Nephron progenitor cell (in vitro differentiated cells): Measurements from ENCODE around the gene GPX7.
A peak's percentile ranks its signal among the peaks of the same experiment; 100 is the strongest.

ENCODE experiments used
- DNase-seq: peaks from one replicate; pipeline ENCODE4 v3.0.0; 2021
- H3K27ac Mint-ChIP-seq: 2 replicates; pipeline ENCODE4 v1.8.0; 2021; ENCODE audit warnings: mild to moderate bottlenecking, moderate library complexity, mixed read lengths
- H3K27me3 Mint-ChIP-seq: 2 replicates; pipeline ENCODE4 v1.8.0; 2021; ENCODE audit warnings: mild to moderate bottlenecking, low read depth, mixed read lengths; ENCODE audit not compliant: poor library complexity
- H3K36me3 Mint-ChIP-seq: 2 replicates; pipeline ENCODE4 v1.8.0; 2021; ENCODE audit warnings: low read depth, mixed read lengths
- H3K4me1 Mint-ChIP-seq: 2 replicates; pipeline ENCODE4 v1.8.0; 2021; ENCODE audit warnings: mixed read lengths
- H3K4me3 Mint-ChIP-seq: 2 replicates; pipeline ENCODE4 v1.8.0; 2021; ENCODE audit warnings: mild to moderate bottlenecking, moderate library complexity, mixed read lengths
- H3K9me3 Mint-ChIP-seq: 2 replicates; pipeline ENCODE4 v1.8.0; 2021; ENCODE audit warnings: mild to moderate bottlenecking, moderate library complexity, mixed read lengths
- TF ChIP-seq, protein P1 (sequence below): fragments of 200-600 bp; sonication (generic); IDR thresholded peaks from 2 replicates; pipeline ENCODE4 v1.5.0; 2021; ENCODE audit warnings: antibody characterized with exemption

Gene GPX7

DNA sequence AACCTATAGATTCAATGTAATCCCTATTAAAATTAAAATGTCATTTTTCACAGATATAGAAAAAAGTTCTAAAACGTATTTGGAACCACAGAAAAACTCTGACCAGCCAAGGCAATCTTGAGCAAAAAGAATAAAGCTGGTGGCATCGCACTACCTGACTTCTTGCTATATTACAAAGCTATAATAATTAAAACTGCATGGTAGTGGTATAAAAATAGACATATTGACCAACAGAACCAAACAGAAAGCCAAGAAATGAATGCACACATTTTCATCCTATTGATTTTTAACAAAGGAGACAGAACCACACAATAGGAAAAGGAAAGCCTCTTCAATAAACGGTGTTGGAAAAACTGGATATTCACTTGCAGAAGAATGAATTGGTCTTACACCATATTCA, 21.6 kb downstream of the GPX7 start:
- Mint-ChIP-seq H3K36me3 (peaks cover 7% of the 10 kb centered on the region), H3K27ac (no peak overlapping the region), H3K9me3 (peaks cover 39% of the 10 kb centered on the region), H3K4me3 (no peak overlapping the region), H3K4me1 (peaks cover 4% of the 10 kb centered on the region), H3K27me3 (peaks cover 19% of the 10 kb centered on the region)
- no peak for DNase-seq
- TF ChIP-seq, protein P1, sequence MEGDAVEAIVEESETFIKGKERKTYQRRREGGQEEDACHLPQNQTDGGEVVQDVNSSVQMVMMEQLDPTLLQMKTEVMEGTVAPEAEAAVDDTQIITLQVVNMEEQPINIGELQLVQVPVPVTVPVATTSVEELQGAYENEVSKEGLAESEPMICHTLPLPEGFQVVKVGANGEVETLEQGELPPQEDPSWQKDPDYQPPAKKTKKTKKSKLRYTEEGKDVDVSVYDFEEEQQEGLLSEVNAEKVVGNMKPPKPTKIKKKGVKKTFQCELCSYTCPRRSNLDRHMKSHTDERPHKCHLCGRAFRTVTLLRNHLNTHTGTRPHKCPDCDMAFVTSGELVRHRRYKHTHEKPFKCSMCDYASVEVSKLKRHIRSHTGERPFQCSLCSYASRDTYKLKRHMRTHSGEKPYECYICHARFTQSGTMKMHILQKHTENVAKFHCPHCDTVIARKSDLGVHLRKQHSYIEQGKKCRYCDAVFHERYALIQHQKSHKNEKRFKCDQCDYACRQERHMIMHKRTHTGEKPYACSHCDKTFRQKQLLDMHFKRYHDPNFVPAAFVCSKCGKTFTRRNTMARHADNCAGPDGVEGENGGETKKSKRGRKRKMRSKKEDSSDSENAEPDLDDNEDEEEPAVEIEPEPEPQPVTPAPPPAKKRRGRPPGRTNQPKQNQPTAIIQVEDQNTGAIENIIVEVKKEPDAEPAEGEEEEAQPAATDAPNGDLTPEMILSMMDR, result no peak

DNA sequence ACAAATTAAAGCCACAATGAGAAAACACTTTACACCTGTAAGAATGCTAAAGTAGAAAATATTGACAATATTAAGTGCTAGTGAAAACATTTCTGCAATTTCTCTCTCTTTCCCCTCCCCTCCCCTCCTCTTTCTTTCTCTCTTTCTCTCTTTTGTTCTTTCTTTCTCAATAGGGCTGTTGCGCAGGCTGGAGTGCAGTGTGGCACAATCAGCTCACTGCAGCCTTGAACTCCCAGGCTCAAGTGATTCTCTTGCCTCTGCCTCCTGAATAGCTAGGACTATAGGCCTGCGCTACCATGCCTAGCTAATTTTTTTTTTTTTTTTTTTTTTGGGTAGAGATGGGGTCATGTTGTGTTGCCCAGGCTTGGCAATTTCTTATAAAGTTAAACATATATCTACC, 24.9 kb downstream of the GPX7 start:
- no peak overlapping the region for H3K27ac Mint-ChIP-seq
- TF ChIP-seq, protein P1, result no peak
- H3K4me3 Mint-ChIP-seq, result no peak overlapping the region
- peaks cover 23% of the 10 kb centered on the region for H3K4me1 Mint-ChIP-seq
- no peak for DNase-seq
- no peaks in the 10 kb centered on the region for H3K36me3 Mint-ChIP-seq
- H3K27me3 Mint-ChIP-seq, result peaks cover 28% of the 10 kb centered on the region
- H3K9me3 Mint-ChIP-seq, result peaks cover 19% of the 10 kb centered on the region

DNA sequence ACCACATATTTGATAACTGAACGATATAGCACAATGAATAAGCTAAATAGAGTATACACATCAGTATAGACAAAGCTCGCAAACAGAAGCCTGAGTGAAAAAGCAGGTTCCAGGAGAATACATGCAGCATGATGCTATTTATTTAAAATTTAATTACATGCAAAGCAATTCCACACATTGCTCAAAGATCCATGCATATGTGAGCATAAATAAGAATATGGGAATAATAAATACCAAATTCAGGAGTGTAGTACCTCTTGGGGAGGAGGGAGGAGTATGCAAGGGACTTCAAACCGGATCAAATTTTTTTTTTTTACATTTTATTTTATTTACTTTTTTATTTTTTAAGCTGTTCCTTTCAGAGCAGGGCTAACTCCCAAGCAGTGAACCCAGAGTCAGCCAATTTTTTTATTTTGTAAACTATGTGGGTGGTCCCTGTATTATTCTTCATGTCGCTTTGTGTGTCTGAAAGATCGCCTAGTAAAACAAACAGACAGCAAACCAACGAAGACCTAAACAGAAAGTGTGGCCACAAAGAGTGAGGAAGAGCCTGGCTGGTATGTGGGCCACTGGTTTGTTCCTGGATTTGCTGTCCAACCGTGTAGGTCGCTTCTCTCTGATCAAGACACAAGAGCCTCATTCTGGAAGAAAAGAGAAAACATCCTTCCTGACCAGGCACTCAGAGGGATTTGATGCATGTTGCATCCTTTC, 26.6 kb downstream of the GPX7 start:
- Mint-ChIP-seq H3K4me1 (peaks cover 33% of the 10 kb centered on the region), H3K27ac (no peak overlapping the region), H3K36me3 (peaks cover 1% of the 10 kb centered on the region), H3K27me3 (peaks cover 42% of the 10 kb centered on the region), H3K4me3 (no peak overlapping the region), H3K9me3 (peaks cover 6% of the 10 kb centered on the region)
- TF ChIP-seq, protein P1, result no peak
- DNase-seq, result no peak

DNA sequence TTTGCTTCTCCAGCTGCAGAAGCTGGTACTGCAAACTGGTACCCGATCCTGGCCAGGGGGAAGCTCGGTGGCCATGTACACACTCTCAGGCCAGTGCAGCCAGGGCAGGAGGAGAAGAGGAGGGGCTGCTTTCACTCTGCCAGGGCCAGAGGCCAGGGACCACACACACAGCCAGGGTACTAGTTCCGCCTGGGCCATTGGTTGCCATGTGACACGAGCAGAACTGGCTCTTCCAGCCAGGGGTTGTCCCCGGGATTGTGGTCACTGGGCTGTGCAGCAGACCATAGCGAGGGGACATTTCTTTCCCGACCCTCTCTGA, 27.1 kb downstream of the GPX7 start:
- Mint-ChIP-seq H3K4me3 (no peak overlapping the region), H3K36me3 (peaks cover 6% of the 10 kb centered on the region), H3K9me3 (peaks cover 7% of the 10 kb centered on the region), H3K27me3 (peaks cover 47% of the 10 kb centered on the region), H3K4me1 (peaks cover 34% of the 10 kb centered on the region), H3K27ac (no peak overlapping the region)
- TF ChIP-seq, protein P1, result no peak
- DNase-seq, result peak; percentile 81

DNA sequence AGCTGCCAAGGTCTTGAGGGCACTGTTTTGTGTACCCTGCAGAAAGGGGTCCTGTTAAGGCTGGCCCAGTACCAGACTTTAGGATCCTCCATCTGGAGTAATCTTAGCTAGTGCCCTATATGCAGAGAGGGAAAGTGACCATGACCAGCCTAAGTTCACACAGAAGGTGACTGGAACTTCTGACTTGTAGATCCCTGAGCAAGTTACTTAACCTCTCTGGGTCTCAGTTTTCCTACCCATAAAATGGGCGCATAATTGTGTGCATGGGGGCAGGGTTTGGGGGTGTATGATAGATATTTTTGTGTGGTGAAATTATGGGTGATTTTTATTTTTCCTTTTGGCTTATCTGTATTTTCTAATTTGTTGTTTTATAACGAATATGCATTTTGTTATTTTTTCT, 27.5 kb downstream of the GPX7 start:
- Mint-ChIP-seq H3K4me3 (no peak overlapping the region), H3K4me1 (peaks cover 34% of the 10 kb centered on the region), H3K36me3 (peaks cover 6% of the 10 kb centered on the region), H3K27me3 (peaks cover 51% of the 10 kb centered on the region), H3K27ac (no peak overlapping the region), H3K9me3 (peaks cover 11% of the 10 kb centered on the region)
- TF ChIP-seq, protein P1, result no peak
- DNase-seq, result no peak

DNA sequence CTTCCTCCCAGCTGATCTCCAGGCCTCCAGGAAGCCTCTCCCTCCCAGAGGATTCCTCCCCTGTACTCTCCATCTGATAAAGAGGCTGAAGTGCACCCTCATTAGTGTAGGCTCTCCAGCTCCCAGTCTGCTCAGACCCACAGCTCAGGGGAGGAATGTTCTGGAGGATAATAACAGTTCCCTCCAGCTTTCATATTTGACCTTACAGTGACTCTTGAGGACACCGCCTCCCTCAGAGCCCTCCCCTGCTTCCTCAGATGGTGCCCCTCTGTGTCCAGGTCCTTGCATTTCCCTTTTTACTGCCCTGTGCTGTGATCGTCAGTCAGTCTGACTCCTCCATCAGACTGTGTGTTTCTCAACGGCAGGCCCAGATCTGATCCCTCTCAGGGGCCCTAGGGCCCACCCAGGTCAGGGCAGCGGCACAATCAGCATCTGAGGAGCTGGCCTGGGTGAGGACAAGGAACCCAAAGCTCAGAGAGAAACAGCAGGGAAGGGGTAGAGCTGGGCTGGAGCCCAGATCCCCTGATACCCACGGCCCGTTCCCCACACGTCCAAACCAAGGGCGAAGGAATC, 29.7 kb downstream of the GPX7 start:
- Mint-ChIP-seq H3K4me3 (peak overlapping the region; percentile 30), H3K27ac (no peak overlapping the region), H3K9me3 (peaks cover 12% of the 10 kb centered on the region), H3K36me3 (peaks cover 6% of the 10 kb centered on the region), H3K4me1 (peaks cover 45% of the 10 kb centered on the region), H3K27me3 (peaks cover 52% of the 10 kb centered on the region)
- DNase-seq, result no peak
- TF ChIP-seq, protein P1, result no peak
